Parathyroid adenoma (tissue), 2 donors: ENCODE data around the gene NECTIN1.

Experiments
- H2AFZ ChIP-seq: fragments of 300-600 bp; sonication (generic); one replicate; pipeline ENCODE4 v1.7.0; 2017; ENCODE audit warnings: antibody characterized with exemption, mild to moderate bottlenecking
- H3K27ac ChIP-seq: fragments of 300-600 bp; sonication (generic); one replicate; pipeline ENCODE4 v1.7.0; 2017
- H3K27me3 ChIP-seq: fragments of 300-600 bp; sonication (generic); one replicate; pipeline ENCODE4 v1.7.0; 2017; ENCODE audit warnings: low read length; ENCODE audit not compliant: control insufficient read depth, insufficient read depth
- H3K36me3 ChIP-seq: fragments of 300-600 bp; sonication (generic); one replicate; pipeline ENCODE4 v1.7.0; 2017; ENCODE audit warnings: low read length; ENCODE audit not compliant: control insufficient read depth, insufficient read depth
- H3K4me1 ChIP-seq: fragments of 300-600 bp; sonication (generic); one replicate; pipeline ENCODE4 v1.7.0; 2017; ENCODE audit warnings: control low read depth
- H3K4me2 ChIP-seq: fragments of 300-600 bp; sonication (generic); one replicate; pipeline ENCODE4 v1.7.0; 2017; ENCODE audit warnings: low read length
- H3K4me3 ChIP-seq: fragments of 300-600 bp; sonication (generic); one replicate; pipeline ENCODE4 v1.7.0; 2017; ENCODE audit warnings: low read depth, low read length
- H3K79me2 ChIP-seq: fragments of 300-600 bp; sonication (generic); one replicate; pipeline ENCODE4 v1.7.0; 2017; ENCODE audit warnings: control low read depth
- H3K9ac ChIP-seq: fragments of 300-600 bp; sonication (generic); one replicate; pipeline ENCODE4 v1.7.0; 2017; ENCODE audit warnings: mild to moderate bottlenecking
- H3K9me3 ChIP-seq: fragments of 300-600 bp; sonication (generic); one replicate; pipeline ENCODE4 v1.7.0; 2017; ENCODE audit warnings: low read length; ENCODE audit not compliant: control insufficient read depth
- CTCF ChIP-seq: fragments of 300-600 bp; sonication (generic); IDR thresholded peaks from one replicate; pipeline ENCODE4 v1.7.0; 2017; ENCODE audit warnings: antibody characterized with exemption, mild to moderate bottlenecking
- donor health status: primary hyperparathyroidism.

Gene NECTIN1

GRCh38 chr11:119705362-119705761 lies 23.6 kb downstream of the NECTIN1 start:
- no peak overlapping the region for H3K4me2 ChIP-seq
- no peak overlapping the region for H3K4me3 ChIP-seq
- H3K79me2 ChIP-seq: no peaks in the 10 kb centered on the region
- H3K36me3 ChIP-seq: no peaks in the 10 kb centered on the region
- no peaks in the 10 kb centered on the region for H3K27me3 ChIP-seq
- no peak overlapping the region for H3K27ac ChIP-seq
- H3K9ac ChIP-seq: no peak overlapping the region
- no peaks in the 10 kb centered on the region for H3K9me3 ChIP-seq
- TF ChIP-seq CTCF: no peak
- no peak overlapping the region for H2AFZ ChIP-seq
- no peaks in the 10 kb centered on the region for H3K4me1 ChIP-seq

- Histone ChIP-seq H3K9ac (no peak overlapping the region), H3K27me3 (no peaks in the 10 kb centered on the region), H3K4me2 (no peak overlapping the region), H3K79me2 (no peaks in the 10 kb centered on the region), H2AFZ (no peak overlapping the region), H3K27ac (no peak overlapping the region), H3K4me1 (no peaks in the 10 kb centered on the region), H3K4me3 (no peak overlapping the region), H3K36me3 (no peaks in the 10 kb centered on the region), H3K9me3 (no peaks in the 10 kb centered on the region)
- no peak for TF ChIP-seq CTCF
These were observed 24.2 kb downstream of the NECTIN1 start for GRCh38 chr11:119704849-119705248.

GRCh38 chr11:119701591-119702549 lies 27.1 kb downstream of the NECTIN1 start:
- no peaks in the 10 kb centered on the region for H3K9me3 ChIP-seq
- H3K4me3 ChIP-seq: no peak overlapping the region
- no peak overlapping the region for H3K4me2 ChIP-seq
- H3K9ac ChIP-seq: no peak overlapping the region
- H3K79me2 ChIP-seq: no peaks in the 10 kb centered on the region
- no peak overlapping the region for H3K27ac ChIP-seq
- H2AFZ ChIP-seq: no peak overlapping the region
- H3K36me3 ChIP-seq: no peaks in the 10 kb centered on the region
- no peak for TF ChIP-seq CTCF
- H3K4me1 ChIP-seq: no peaks in the 10 kb centered on the region
- no peaks in the 10 kb centered on the region for H3K27me3 ChIP-seq

- Histone ChIP-seq H3K79me2 (no peaks in the 10 kb centered on the region), H2AFZ (no peak overlapping the region), H3K27ac (no peak overlapping the region), H3K27me3 (no peaks in the 10 kb centered on the region), H3K36me3 (no peaks in the 10 kb centered on the region), H3K4me1 (no peaks in the 10 kb centered on the region), H3K4me3 (no peak overlapping the region), H3K4me2 (no peak overlapping the region), H3K9me3 (no peaks in the 10 kb centered on the region), H3K9ac (no peak overlapping the region)
- TF ChIP-seq CTCF: no peak
These were observed 28.3 kb downstream of the NECTIN1 start for GRCh38 chr11:119700536-119701346.
